ENCODE measurements around the gene RAB22A. TPM values are rescaled to one million over a fixed set of nuclear protein-coding genes. Genes with fewer than 3 reads are reported as not detected.

The RAB22A gene
- total and polyA plus RNA-seq, 2 of the 4 experiments (the other 2 are of a cell fraction), result 8.2 to 8.4 TPM

- Histone ChIP-seq H3K9me1 (ENCODE audit: insufficient read depth, low read length) (peaks cover 5% of the 10 kb centered on the region; the same call in 1 of the 2 replicates), H4K8ac (ENCODE audit: low read depth in 2 of 2, low read length in 2 of 2) (no peak overlapping the region), H3K9me3 (ENCODE audit: control insufficient read depth, insufficient read depth, low read length) (peaks cover 10% of the 10 kb centered on the region), H4K20me1 (ENCODE audit: insufficient read depth, low read length) (no peaks in the 10 kb centered on the region), H3K4me3 (ENCODE audit: insufficient read depth, low read depth, low read length) (no peak overlapping the region), H3K56ac (ENCODE audit: extremely low read depth, insufficient read depth, low read length) (no peak overlapping the region), H2AK9ac (replicated peaks; ENCODE audit: low read depth, low read length, poor library complexity) (no peak overlapping the region), H2BK5ac (ENCODE audit: low read depth, low read length, poor library complexity, severe bottlenecking) (no peak overlapping the region), H3K4me1 (ENCODE audit: control insufficient read depth, insufficient read depth, low read length) (no peaks in the 10 kb centered on the region; the same call in 1 of the 2 replicates), H3K23ac (ENCODE audit: low read depth, low read length) (no peak overlapping the region), H3K9ac (ENCODE audit: low read depth, low read length) (no peak overlapping the region), H2AFZ (replicated peaks; ENCODE audit: low read length, poor library complexity) (no peak overlapping the region), H3K14ac (replicated peaks; ENCODE audit: low read depth, low read length) (no peak overlapping the region), H3K27ac (ENCODE audit: insufficient read depth, low read length) (no peak overlapping the region), H2BK120ac (ENCODE audit: low read depth, low read length) (no peak overlapping the region), H3K79me1 (ENCODE audit: low read depth in 1 of 2, low read length in 2 of 2) (no peaks in the 10 kb centered on the region), H3K36me3 (ENCODE audit: control insufficient read depth, insufficient read depth, low read length) (no peaks in the 10 kb centered on the region), H3K4ac (ENCODE audit: low read depth, low read length) (no peak overlapping the region), H3K18ac (ENCODE audit: low read depth, low read length) (no peak overlapping the region), H2BK15ac (ENCODE audit: low read depth, low read length) (no peak overlapping the region), H3K27me3 (ENCODE audit: control insufficient read depth, insufficient read depth, low read length) (peaks cover 2% of the 10 kb centered on the region; the same call in 1 of the 2 replicates), H2AK5ac (ENCODE audit: low read depth, low read length) (no peak overlapping the region), H4K5ac (ENCODE audit: low read depth, low read length) (no peak overlapping the region), H2BK20ac (ENCODE audit: low read depth, low read length) (no peak overlapping the region), H3K4me2 (ENCODE audit: low read depth, low read length) (no peak overlapping the region), H4K91ac (ENCODE audit: insufficient read depth, low read depth, low read length) (no peak overlapping the region)
- ChIA-PET POLR2A (ENCODE audit: unreplicated experiment) (interaction anchor here (0.9 kb wide), 1 partner anchor 11 kb away, joined by 3 read pairs; the partner anchor contains the start of gene VAPB), CTCF (interaction anchor here (0.8 kb wide), 1 partner anchor 11 kb away, joined by 3 read pairs; no protein-coding TSS in a partner anchor)
- ATAC-seq (ENCODE audit: low read depth), result no peak
- in situ Hi-C loops (cut with MboI; ENCODE audit: low sequenced_read_pairs), result no loop called here
- TF ChIP-seq USF2 (IDR thresholded peaks at IDR 0.05; ENCODE audit: low read depth, low read length) (no peak), RCOR1 (IDR thresholded peaks at IDR 0.05; ENCODE audit: insufficient replicate concordance, low read length) (no peak), SMC3 (IDR thresholded peaks at IDR 0.05; ENCODE audit: low read depth, low read length) (no peak), RAD21 (IDR thresholded peaks at IDR 0.05; ENCODE audit: low read length) (no peak), MXI1 (IDR thresholded peaks at IDR 0.05; ENCODE audit: borderline replicate concordance, low read depth, low read length) (no peak)
- no TSS peak for BruUV-seq (replicated peaks)
- dilution Hi-C loops (cut with HindIII; ENCODE audit: low sequenced_read_pairs, unreplicated experiment), result no loop called here
- DNase-seq, result no peak
- WGBS, 2 experiments (ENCODE audit: extremely low coverage in 2 of 2, insufficient read length in 1 of 2), result 76% methylated on average over 3 of the region's 7 CpGs; no CpG with 5 or more reads in 1 of the 2 experiments
- intact Hi-C loops (cut with micrococcal nuclease), result loop anchor here (5.0 kb wide), 1 partner anchor 51 kb away; no protein-coding TSS in a partner anchor
Measured at GRCh38 chr20:58377766-58378401, 68.4 kb downstream of the RAB22A start.

All from IMR-90 (cell line).